Measurements from ENCODE around the gene FMNL2.

DNA sequence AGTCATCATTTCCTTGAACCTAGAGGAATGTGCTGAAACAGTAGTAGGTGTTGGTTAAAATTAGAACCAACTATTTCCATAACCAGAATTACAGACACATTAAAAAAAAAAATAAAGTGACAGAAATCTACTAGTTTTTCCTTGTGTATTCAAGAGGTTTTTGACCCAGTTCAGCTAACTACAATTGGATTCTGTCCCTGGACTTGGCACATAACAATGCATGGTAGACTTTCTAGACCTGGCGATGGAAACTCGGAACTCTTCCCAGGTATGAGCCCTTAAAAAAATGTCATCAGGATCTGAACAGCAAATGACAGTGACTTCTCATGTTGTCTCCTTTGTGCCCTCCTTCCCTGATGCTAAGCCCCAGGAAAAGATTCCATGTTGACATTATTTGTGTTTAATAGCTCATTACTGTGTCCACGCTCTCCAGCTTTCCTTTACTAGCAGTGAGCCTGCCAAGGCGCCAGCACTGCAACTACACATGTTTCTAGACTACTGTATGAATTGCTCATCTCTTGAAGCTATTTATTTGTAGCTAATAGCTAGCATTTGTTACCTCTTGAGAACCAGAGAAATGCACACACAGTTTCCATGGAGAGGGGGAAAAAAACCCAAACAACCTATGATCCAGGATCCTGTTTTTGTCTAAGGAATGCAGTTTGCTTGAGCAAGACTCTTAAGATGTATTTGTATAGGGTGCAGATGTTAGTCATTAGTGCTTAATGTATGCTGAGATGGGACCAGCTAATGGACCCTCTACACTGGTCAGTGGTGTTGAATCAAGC lies 148.5 kb downstream of the FMNL2 start:
- TF ChIP-seq YY1 (IDR thresholded peaks at IDR 0.05; ENCODE audit: extremely low read depth, insufficient replicate concordance, low read depth, low read length) (no peak), POLR2A (IDR thresholded peaks at IDR 0.05; ENCODE audit: borderline replicate concordance, extremely low read depth, insufficient read depth, insufficient read length) (no peak), CEBPB (IDR thresholded peaks at IDR 0.05; ENCODE audit: low read depth) (no peak), EZH2 (IDR thresholded peaks at IDR 0.05) (no peak), RAD21 (IDR thresholded peaks at IDR 0.05; ENCODE audit: low read depth) (no peak), SRF (IDR thresholded peaks at IDR 0.05; ENCODE audit: low read depth) (no peak)
- TF ChIP-seq, protein P1, sequence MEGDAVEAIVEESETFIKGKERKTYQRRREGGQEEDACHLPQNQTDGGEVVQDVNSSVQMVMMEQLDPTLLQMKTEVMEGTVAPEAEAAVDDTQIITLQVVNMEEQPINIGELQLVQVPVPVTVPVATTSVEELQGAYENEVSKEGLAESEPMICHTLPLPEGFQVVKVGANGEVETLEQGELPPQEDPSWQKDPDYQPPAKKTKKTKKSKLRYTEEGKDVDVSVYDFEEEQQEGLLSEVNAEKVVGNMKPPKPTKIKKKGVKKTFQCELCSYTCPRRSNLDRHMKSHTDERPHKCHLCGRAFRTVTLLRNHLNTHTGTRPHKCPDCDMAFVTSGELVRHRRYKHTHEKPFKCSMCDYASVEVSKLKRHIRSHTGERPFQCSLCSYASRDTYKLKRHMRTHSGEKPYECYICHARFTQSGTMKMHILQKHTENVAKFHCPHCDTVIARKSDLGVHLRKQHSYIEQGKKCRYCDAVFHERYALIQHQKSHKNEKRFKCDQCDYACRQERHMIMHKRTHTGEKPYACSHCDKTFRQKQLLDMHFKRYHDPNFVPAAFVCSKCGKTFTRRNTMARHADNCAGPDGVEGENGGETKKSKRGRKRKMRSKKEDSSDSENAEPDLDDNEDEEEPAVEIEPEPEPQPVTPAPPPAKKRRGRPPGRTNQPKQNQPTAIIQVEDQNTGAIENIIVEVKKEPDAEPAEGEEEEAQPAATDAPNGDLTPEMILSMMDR (IDR thresholded peaks at IDR 0.05 in 2 of 3, conservative IDR thresholded peaks at IDR 0.05 in 1 of 3; ENCODE audit: borderline replicate concordance in 1 of 3, insufficient read depth in 1 of 3, low read depth in 2 of 3, low read length in 2 of 3), result no peak

Data from HCT116 (cell line).